GM19438 (cell line): ENCODE measurements around the gene MYRIP.

ENCODE experiments used
- ATAC-seq: cut with Tn5 transposase; IDR thresholded peaks from one replicate; pipeline ENCODE4 v1.9.1; 2021; ENCODE audit warnings: low read depth; ENCODE audit not compliant: unreplicated experiment

The MYRIP gene

GRCh38 chr3:40169983-40170382 is 360.6 kb downstream of the MYRIP start:
- peak; percentile 47 for ATAC-seq

DNA sequence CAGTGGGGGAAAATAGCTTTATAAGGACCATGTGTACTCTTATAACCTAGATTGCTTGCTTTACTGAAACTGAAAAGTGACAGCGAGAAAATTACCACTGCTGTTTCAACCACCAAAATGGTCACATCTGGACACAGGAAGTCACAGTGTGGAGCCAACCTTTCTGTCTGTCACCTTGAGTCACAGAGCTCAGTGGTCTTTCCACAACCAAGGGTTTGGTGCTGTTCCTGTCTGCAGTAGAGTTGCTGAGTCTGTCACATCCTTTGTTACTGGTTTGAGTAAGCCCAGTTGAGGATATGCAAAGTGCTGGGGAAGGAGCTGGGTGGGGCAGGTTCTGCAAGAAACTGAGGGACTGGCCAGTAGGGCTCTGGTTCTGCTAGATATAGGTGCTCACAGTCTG is 361.0 kb downstream of the MYRIP start:
- peak; percentile 98 for ATAC-seq

DNA sequence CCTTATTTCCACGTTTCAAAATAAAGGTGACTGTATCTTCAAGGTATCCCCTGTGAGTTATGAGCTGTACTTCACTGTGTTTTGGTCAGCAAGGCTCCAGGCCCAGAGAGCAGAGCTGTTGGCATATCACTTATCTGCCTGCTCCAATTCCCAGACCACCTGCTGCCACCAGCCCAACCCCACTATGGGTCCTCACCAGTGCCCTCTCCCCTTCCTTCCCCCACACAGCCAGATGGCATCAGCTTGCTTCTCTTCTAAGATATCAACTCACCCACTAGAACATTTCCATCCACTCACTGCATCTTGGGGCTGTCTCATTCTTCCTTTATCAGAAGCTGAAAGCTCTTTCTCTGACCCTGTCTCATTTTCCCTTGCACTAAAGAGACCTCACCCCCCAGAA is 363.2 kb downstream of the MYRIP start:
- ATAC-seq: no peak

DNA sequence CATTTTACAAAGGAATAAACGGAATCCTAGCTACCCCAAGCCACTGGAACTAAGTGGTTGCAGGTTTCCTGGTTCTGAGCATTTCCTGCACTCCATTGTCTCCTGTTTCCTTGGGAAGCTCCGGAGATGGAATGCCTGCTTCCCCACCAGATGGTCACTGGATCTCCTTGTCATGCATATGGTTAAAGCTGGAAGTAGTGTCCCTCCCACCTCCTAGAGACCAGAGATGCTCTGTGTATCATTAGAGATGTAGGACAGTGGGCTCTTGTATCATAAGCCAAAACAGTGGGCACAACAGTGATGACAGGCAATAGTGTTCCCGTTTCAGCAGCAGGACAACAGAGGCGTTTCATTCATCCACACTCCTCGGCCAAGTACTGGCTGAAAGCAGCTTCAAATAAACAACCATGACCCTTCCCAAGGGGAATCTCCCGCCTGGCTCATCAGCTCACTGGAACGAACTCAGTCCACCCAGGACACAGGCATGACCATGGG is 363.9 kb downstream of the MYRIP start:
- ATAC-seq: no peak

DNA sequence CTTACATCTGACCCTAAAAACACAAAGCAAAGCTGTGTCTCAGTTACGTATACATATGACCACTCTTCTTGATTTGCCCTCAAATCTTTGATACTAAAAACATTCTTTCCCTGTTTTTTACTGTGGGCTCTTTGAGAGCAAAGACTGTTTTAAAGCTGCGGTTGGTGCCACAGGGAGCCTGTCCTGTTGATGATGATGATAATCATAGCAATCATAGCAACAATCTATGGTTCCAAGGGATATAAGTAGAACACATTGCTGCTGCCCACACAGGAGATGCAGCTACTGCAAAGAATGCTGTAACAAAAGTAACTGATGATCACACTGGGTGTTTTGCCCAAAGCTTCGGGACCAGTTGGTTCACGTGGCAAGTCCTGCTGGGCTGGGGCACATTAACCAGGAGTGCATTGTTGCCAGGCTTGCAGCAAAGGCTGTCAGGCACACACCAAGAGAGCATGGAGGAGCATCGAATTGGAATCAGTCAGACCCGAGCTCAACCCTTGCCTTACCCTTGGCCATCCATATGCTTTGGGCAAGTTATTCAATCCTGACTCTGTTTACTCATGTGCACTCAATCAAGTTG is 368.7 kb downstream of the MYRIP start:
- no peak for ATAC-seq

DNA sequence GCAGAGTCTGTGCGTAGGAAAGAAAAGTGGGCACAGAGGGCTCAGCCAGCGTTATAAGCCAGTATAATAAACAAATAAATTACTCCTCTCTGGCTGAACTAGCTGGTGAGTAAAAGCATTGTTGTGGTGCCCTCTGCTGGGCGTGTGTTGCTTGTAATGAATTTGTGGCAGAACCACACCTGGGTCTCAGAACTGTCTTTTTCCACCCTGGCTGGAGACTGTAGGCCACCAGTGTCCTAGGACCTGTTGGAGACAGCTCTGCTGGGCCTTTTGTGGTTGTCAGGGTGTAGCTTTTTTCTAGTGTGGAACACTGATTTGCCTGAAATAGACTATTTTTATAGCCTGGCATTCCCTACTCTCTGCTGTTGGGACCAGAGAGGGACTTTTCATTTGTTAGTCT is 369.6 kb downstream of the MYRIP start:
- no peak for ATAC-seq

- ATAC-seq: no peak
Observed at GRCh38 chr3:40181182-40181581, 371.8 kb downstream of the MYRIP start.

- ATAC-seq: peak; percentile 40
Observed at GRCh38 chr3:40185029-40185695, 375.8 kb downstream of the MYRIP start.

GRCh38 chr3:40186508-40186907 is 377.1 kb downstream of the MYRIP start:
- ATAC-seq: no peak

DNA sequence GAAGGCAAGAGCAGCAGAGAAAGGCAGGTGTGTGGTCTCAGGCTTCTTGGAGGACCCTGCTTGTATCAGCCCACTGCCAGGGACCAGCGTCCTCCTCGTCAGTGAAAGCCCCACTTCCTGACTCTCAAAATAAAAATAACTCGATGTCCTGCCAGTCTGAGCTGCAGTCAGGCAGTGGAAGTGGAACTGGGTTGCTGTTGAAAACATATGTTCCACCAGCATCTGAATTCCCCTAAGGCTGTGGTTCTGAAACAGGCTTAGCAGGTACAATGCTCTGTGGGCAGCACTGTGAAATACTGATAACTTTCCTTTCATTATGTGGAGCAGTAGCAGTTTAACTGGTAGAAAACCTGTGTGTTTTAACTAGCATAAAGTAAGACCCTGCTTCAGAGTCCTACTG is 378.5 kb downstream of the MYRIP start:
- peak; percentile 87 for ATAC-seq

GRCh38 chr3:40189118-40189517 is 379.7 kb downstream of the MYRIP start:
- no peak for ATAC-seq

DNA sequence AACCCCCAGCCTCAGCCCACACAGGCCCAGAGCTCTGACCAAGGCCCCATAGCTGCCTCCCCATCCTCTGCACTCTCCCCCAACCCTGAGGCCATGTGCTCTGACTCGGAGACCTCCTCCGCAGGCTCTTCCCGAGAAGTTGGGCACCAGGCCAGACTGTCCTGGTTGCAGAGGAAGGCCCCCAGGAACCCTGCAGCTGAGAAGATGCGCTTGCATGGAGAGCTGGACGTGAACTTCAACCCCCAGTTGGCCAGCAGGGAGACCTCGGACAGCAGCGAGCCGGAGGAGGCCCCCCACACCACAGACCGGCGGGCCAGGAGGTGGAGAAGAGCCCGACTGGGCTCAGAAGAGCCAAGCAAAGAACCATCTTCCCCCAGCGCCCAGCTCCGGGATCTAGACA is 380.6 kb downstream of the MYRIP start:
- no peak for ATAC-seq

GRCh38 chr3:40191251-40191650 is 381.8 kb downstream of the MYRIP start:
- no peak for ATAC-seq

- no peak for ATAC-seq
Observed at GRCh38 chr3:40191850-40192448, 382.5 kb downstream of the MYRIP start.

DNA sequence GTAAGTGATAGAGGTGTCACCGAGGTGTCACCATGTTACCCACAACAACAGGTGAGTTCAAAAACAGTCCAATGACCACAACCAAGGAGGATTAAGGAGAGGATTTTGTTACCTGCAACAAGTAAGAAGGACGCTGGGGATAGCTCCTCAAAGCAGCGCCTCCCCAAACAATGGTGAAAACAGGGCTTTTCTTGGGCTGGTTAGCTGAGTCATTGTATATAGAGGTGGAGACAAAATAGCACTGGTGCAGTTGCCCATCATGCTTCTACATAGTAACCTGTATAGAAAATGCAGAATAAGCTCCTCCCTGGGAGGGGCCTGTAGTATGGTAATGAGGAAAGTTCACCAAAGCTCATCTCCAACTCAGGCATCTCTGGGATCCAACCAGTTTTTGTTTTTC is 383.2 kb downstream of the MYRIP start:
- ATAC-seq: no peak

DNA sequence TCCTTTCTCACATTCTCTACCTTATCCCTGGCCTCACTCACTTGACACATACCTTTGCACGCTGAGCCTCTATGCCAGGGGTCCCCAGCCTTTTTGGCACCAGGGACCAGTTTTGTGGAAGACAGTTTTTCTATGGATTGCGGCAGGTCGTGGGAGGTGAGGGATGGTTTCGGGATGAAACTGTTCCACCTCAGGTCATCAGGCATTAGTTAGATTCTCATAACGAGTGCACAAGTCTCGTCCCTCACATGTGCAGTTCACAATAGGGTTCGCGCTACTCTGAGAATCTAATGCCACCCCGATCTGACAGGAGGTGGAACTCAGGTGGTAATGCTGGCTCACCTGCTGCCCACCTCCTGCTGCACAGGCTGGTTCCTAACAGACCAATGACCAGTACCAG is 387.6 kb downstream of the MYRIP start:
- no peak for ATAC-seq

DNA sequence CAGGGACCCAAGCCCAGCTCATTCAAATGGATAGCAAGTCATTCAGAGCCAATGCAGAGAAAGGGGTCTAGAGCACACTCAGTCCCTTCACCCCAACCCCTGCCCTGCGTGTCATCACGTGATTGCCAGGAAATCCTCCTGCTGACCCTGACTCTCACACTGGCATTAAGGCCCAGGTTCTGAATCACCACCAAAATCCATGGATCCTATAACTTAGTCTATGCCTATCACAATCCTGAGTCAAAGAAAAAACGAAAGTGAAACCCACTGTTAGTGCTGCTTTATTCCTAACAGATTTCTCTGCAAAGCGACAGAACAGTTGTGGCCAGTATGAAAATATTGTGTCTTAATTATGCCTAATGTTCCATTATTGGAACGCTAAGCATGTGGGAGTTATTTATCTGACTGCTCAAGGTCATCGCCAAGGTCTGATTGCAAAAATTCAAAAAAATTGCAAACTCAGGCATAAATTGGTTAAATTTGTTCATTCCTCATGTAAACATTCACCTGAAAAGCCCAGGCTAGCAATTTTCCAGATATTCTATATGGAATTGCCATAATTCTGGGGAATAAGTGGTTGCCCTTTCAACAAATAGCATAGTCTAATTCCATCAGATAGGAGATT is 391.4 kb downstream of the MYRIP start:
- ATAC-seq: no peak

GRCh38 chr3:40201770-40202169 is 392.4 kb downstream of the MYRIP start:
- no peak for ATAC-seq

- no peak for ATAC-seq
Observed at GRCh38 chr3:40206522-40206921, 397.1 kb downstream of the MYRIP start.

DNA sequence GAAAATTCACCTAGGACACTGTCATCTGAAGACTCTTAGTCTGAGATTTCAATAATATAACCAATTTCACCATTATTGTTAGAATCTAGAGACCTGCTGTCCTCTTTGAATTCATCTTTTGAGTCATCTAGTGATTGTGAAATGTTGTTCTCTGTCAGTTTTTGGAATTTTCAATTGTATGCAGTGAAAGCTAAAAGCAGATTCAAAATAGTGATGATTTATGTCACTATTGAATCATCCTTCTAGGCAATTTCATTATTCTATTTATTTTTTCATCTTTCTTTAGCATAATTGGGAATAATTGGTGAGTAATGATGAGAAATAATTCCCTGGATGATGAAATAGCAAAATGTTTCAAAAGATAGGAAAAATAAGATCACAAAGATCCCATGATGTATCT is 398.4 kb downstream of the MYRIP start:
- ATAC-seq: no peak

DNA sequence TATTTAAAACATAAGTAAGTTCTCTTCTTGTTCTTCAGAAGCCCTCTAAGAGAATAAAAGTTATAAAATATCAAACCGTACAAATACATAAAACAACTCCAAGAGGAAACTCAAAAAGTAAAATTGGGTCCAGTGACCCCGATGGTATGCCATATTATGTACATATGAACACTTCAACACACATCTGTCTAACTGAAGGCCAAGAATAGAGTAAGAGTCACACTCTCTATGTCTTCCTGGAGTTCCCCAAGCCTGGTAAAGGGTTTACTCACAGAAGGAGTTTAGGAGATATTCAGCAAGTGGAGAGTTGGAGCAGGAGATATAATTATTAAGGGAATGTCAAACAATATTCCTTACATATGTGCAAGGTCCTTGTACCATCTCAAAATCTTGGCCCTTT is 398.8 kb downstream of the MYRIP start:
- no peak for ATAC-seq

- ATAC-seq: no peak
Observed at GRCh38 chr3:40211579-40211978, 402.2 kb downstream of the MYRIP start.
